HG02943 (cell line): ENCODE data around the gene MTMR1.

ENCODE experiments used
- ATAC-seq: cut with Tn5 transposase; IDR thresholded peaks from one replicate; pipeline ENCODE4 v1.9.1; 2021; ENCODE audit warnings: mild to moderate bottlenecking, low read depth, moderate library complexity; ENCODE audit not compliant: unreplicated experiment

Gene MTMR1

GRCh38 chrX:150761176-150761818, 68.1 kb downstream of the MTMR1 start:
- no peak for ATAC-seq

DNA sequence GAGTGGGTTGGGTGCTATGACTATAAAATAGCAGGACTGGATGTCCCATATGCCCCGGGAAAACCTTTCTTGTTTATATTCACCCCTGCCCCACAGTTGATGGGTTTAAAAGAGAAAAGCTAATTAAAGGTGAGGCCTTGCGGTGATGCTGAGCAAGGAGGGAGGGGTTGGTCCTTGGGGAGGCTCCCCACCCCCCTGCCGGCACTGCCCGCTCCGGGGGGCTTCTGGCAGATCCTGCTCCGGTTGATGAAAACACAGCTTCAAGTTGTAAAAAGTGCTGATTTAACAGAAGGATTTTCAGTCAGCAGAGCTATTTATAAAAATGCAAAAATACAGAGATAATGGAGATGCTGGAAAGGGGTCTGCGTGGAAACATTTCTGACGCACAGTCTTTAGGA, 68.6 kb downstream of the MTMR1 start:
- ATAC-seq = no peak

- ATAC-seq = no peak
These were observed 69.3 kb downstream of the MTMR1 start for GRCh38 chrX:150762258-150763165.

- no peak for ATAC-seq
These were observed 70.2 kb downstream of the MTMR1 start for GRCh38 chrX:150763303-150763797.

GRCh38 chrX:150763810-150764209, 70.6 kb downstream of the MTMR1 start:
- ATAC-seq = no peak

GRCh38 chrX:150765237-150765636, 72.0 kb downstream of the MTMR1 start:
- ATAC-seq = no peak

DNA sequence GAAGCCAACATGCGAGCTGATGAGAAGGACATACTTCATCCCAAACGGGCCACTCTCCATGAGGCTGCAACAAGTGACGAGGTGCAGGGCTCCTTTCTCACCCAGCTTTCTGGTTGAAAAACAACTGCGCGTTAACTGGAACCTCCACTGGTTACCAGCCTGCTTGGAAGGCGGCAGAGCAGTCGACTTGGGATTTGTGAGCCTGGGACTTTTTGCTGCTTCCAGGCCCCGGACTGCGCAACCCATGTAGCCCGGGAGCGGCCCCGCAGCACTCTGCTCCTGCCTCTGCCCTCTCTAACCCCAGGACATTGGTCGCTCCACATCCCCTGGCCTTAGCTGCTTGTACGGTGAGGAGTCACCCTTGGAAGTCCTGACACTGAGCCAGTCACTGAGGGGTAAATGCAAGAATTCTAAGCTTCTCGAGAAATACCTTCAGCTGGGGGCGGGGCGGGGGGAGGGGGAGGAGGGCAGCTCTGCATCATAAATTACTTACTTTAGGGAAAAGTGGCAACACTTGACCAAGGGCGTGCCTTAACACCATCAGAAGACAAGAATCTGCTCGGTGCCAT, 72.7 kb downstream of the MTMR1 start:
- no peak for ATAC-seq

GRCh38 chrX:150766351-150767044, 73.3 kb downstream of the MTMR1 start:
- no peak for ATAC-seq

GRCh38 chrX:150767045-150767395, 73.8 kb downstream of the MTMR1 start:
- ATAC-seq = no peak

GRCh38 chrX:150767475-150768131, 74.4 kb downstream of the MTMR1 start:
- ATAC-seq = no peak

GRCh38 chrX:150768132-150768485, 74.9 kb downstream of the MTMR1 start:
- ATAC-seq = no peak

DNA sequence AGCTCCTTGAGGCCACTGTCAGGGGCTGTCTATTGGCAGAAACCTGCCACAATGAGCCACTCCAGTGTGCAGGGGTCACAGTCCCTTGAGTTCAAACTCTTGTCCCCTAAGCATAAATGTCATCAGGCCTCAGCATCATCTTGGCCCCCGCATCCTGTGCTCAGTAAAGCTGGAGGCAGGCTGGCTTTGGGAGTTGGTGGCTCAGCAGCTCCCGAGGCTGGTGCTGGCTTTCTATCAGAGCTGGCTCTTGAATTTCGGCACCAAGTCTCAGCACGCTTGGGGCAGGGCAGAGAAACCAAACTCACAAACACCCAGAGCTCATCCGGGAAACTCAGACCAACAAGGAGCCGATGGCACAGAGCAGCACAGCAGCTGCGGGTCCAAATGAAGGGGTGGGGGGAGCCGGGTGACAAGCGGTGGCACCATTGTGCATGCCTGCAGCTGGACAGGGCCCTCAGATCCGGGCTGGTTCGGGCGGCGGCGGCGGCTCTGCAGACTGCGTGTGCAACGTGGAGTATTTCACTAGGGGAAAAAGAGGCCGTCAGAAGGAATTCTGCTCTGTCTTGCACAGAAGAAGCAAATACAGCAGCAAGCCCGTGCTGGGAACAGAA, 75.5 kb downstream of the MTMR1 start:
- ATAC-seq = no peak

- no peak for ATAC-seq
These were observed 76.2 kb downstream of the MTMR1 start for GRCh38 chrX:150769408-150769807.

- no peak for ATAC-seq
These were observed 77.4 kb downstream of the MTMR1 start for GRCh38 chrX:150770623-150771022.

GRCh38 chrX:150771116-150771515, 77.9 kb downstream of the MTMR1 start:
- no peak for ATAC-seq

GRCh38 chrX:150772150-150772970, 79.2 kb downstream of the MTMR1 start:
- ATAC-seq = no peak

- no peak for ATAC-seq
These were observed 79.9 kb downstream of the MTMR1 start for GRCh38 chrX:150773117-150773516.

DNA sequence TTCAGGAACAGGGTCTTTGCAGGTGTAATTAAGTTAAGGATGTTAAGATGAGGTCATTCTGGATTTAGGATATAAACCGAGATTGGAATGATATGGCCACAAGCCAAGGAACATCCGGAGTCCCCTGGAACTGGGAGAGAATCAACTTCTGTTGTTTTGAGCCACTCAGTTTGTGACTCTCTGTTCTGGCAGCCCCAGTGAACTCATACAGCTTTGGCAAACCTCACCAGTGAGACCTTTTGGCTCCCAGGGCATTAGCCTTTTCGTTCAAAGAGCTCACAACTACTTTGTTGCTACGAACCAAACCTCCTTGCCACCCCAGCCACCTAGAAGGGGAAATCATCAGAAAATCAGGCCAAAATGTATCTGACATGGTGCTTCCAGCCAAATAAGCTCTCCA, 80.4 kb downstream of the MTMR1 start:
- ATAC-seq = no peak
